Left lung (tissue), 10 donors: ENCODE measurements around the gene GOLIM4. TPM values are rescaled to one million over a fixed set of nuclear protein-coding genes. Genes with fewer than 3 reads are reported as not detected.

ENCODE experiments used
- ATAC-seq: fragments of 200-7000 bp; cut with Tn5 transposase; one replicate; pipeline ENCODE4 v1.9.1; 2020; ENCODE audit warnings: moderate library complexity
- DNase-seq, 4 donors: peaks; one replicate each; pipeline ENCODE4 v3.0.0-alpha.2; 2013 to 2020
- H3K27ac ChIP-seq, 2 donors: fragments of 200-600 bp; sonication (generic) in 1 of 2; one replicate each; pipeline versions ENCODE4 v1.5.0 to v1.8.0; 2020 to 2021
- H3K27me3 ChIP-seq, 2 donors: fragments of 200-600 bp; sonication (generic) in 1 of 2; one replicate each; pipeline versions ENCODE4 v1.5.0 to v1.8.0; 2020 to 2021
- H3K36me3 ChIP-seq, 2 donors: fragments of 200-600 bp; sonication (generic) in 1 of 2; one replicate each; pipeline versions ENCODE4 v1.5.0 to v1.8.0; 2020 to 2021
- H3K4me1 ChIP-seq, 2 donors: fragments of 200-600 bp; one replicate each; pipeline ENCODE4 v1.8.0; 2021
- H3K4me3 ChIP-seq, 2 donors: fragments of 200-600 bp; sonication (generic) in 1 of 2; one replicate each; pipeline versions ENCODE4 v1.5.0 to v1.8.0; 2020 to 2021; ENCODE audit warnings: mild to moderate bottlenecking in 1 of 2
- H3K9me3 ChIP-seq, 2 donors: fragments of 200-600 bp; sonication (generic) in 1 of 2; one replicate each; pipeline versions ENCODE4 v1.5.0 to v1.8.0; 2020 to 2021
- intact Hi-C, 2 donors: fragments of 100-400 bp; cut with DNase I; formaldehyde crosslinking; loops; one replicate each; pipeline versions ENCODE4 v1.11.2 to v1.14.2; 2022
- polyA plus RNA-seq, 6 donors: library from polyadenylated mRNA; unstranded; fragments of 120-200 nt; gene quantifications; one replicate each; pipeline ENCODE4 v1.2.1, GENCODE V29; 2013; ENCODE audit not compliant: insufficient read length in 6 of 6
- total RNA-seq, 2 donors: library from RNA; stranded (reverse); fragmentation: NEBNext Ultra II Directional; extraction: Animal tissue kit (Norgen Biotek cat#: 25700); gene quantifications; one replicate each; pipeline ENCODE4 v1.2.1, GENCODE V29; 2021
- TF ChIP-seq, protein P1 (sequence below), 2 donors: fragments of 200-600 bp; sonication (generic) in 1 of 2; IDR thresholded peaks; one replicate each; pipeline versions ENCODE4 v1.5.0 to v1.8.0; 2021; ENCODE audit warnings: antibody characterized with exemption in 2 of 2
- donor health status: DM: no; HTN: yes; CAD: no.
- donor health status: DM: no; HTN: no; CAD: no.

Gene GOLIM4
- total and polyA plus RNA-seq, 8 donors = 40.6 to 85.2 (median 73.2) TPM

GRCh38 chr3:168053115-168053514, 42.6 kb downstream of the GOLIM4 start:
- no peak for DNase-seq
- no peak for ATAC-seq
- Histone ChIP-seq H3K36me3 (no peaks in the 10 kb centered on the region), H3K27ac (no peak overlapping the region), H3K4me1 (peaks cover 7% of the 10 kb centered on the region in 2 donors), H3K4me3 (no peak overlapping the region), H3K27me3 (no peaks in the 10 kb centered on the region), H3K9me3 (no peaks in the 10 kb centered on the region)
- TF ChIP-seq, protein P1, sequence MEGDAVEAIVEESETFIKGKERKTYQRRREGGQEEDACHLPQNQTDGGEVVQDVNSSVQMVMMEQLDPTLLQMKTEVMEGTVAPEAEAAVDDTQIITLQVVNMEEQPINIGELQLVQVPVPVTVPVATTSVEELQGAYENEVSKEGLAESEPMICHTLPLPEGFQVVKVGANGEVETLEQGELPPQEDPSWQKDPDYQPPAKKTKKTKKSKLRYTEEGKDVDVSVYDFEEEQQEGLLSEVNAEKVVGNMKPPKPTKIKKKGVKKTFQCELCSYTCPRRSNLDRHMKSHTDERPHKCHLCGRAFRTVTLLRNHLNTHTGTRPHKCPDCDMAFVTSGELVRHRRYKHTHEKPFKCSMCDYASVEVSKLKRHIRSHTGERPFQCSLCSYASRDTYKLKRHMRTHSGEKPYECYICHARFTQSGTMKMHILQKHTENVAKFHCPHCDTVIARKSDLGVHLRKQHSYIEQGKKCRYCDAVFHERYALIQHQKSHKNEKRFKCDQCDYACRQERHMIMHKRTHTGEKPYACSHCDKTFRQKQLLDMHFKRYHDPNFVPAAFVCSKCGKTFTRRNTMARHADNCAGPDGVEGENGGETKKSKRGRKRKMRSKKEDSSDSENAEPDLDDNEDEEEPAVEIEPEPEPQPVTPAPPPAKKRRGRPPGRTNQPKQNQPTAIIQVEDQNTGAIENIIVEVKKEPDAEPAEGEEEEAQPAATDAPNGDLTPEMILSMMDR (IDR thresholded peaks at IDR 0.05) = no peak
- intact Hi-C loops = loop anchor here in 1 of 2 donors (10.0 kb wide), 1 partner anchor 102 kb away; no protein-coding TSS in a partner anchor

DNA sequence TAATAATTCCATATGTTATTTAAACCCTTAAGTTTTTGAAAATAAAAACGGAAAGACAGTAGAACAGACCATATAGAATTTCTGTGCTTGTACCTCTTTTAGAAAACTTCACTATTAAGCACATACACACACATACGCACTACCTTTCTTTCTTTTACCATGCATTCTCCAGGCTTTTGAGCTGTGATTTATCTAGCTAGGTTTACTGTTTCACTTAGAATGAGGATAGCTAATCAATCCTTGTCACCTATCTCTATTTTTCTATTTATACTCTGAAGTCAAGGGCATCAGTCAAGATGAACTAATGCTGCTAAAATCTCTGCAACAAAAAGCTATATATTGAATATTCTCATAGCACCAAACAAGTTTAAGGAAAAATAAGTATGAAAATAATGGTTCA, 43.2 kb downstream of the GOLIM4 start:
- Histone ChIP-seq H3K36me3 (no peaks in the 10 kb centered on the region), H3K27ac (no peak overlapping the region), H3K9me3 (no peaks in the 10 kb centered on the region), H3K27me3 (no peaks in the 10 kb centered on the region), H3K4me1 (peaks cover 7% of the 10 kb centered on the region in 2 donors), H3K4me3 (no peak overlapping the region)
- TF ChIP-seq, protein P1 (IDR thresholded peaks at IDR 0.05) = no peak
- DNase-seq (no peak), ATAC-seq (no peak)
- intact Hi-C loops = loop anchor here in 1 of 2 donors (10.0 kb wide), 1 partner anchor 102 kb away; no protein-coding TSS in a partner anchor

GRCh38 chr3:168051531-168052471, 43.9 kb downstream of the GOLIM4 start:
- no peaks in the 10 kb centered on the region for H3K9me3 ChIP-seq
- no peak for DNase-seq
- H3K4me1 ChIP-seq = peaks cover 7% of the 10 kb centered on the region in 2 donors
- TF ChIP-seq, protein P1 (IDR thresholded peaks at IDR 0.05) = no peak
- no peak overlapping the region for H3K27ac ChIP-seq
- intact Hi-C loops = loop anchor here in 1 of 2 donors (10.0 kb wide), 1 partner anchor 103 kb away; no protein-coding TSS in a partner anchor
- no peaks in the 10 kb centered on the region for H3K36me3 ChIP-seq
- no peaks in the 10 kb centered on the region for H3K27me3 ChIP-seq
- no peak overlapping the region for H3K4me3 ChIP-seq
- no peak for ATAC-seq

- no peaks in the 10 kb centered on the region for H3K36me3 ChIP-seq
- peaks cover 7% of the 10 kb centered on the region in 2 donors for H3K4me1 ChIP-seq
- H3K27me3 ChIP-seq = no peaks in the 10 kb centered on the region
- DNase-seq (no peak), ATAC-seq (no peak)
- intact Hi-C loops = loop anchor here in 1 of 2 donors (10.0 kb wide), 1 partner anchor 104 kb away; no protein-coding TSS in a partner anchor
- no peak overlapping the region for H3K27ac ChIP-seq
- no peak overlapping the region for H3K4me3 ChIP-seq
- TF ChIP-seq, protein P1 (IDR thresholded peaks at IDR 0.05) = no peak
- H3K9me3 ChIP-seq = no peaks in the 10 kb centered on the region
These were observed 44.7 kb downstream of the GOLIM4 start for GRCh38 chr3:168051070-168051469.

DNA sequence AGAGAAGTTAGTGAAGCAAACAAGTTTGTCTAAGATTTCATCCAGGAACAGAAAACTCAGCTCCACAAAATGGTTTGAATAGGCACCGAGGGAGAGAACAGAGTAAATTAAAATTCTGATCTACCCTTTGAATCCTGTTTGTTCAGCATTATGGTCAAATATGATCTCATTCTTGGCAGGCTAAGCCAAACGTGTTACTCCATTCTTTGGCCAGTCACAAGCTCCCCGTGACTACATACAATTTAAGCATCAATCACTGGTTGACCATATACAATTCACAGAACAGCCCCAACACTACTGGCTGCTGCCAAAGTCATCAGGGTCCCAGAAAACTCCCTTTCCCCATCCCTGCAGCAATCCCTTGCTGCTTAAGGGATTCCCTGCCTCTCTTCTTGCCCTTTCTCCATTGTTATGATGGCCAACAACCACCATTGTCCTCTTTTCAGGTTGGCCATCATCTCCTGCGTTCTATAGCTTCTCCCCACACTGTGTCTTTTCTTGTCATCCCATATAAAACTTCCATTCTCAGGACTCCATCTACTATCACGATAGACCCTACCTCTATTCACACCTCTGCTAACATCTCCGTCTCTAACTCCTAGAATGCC, 46.3 kb downstream of the GOLIM4 start:
- H3K27ac ChIP-seq = peak overlapping the region in 1 of 2 donors; percentile 46
- TF ChIP-seq, protein P1 (IDR thresholded peaks at IDR 0.05) = no peak
- peak; percentile 48 for ATAC-seq

More for the DNA sequence above, 46.3 kb downstream of the GOLIM4 start:
- intact Hi-C loops = loop anchor here in 1 of 2 donors (5.0 kb wide), 1 partner anchor 118 kb away; no protein-coding TSS in a partner anchor
- Histone ChIP-seq H3K36me3 (no peaks in the 10 kb centered on the region), H3K4me1 (peaks cover 7% of the 10 kb centered on the region in 2 donors), H3K4me3 (no peak overlapping the region), H3K9me3 (no peaks in the 10 kb centered on the region), H3K27me3 (no peaks in the 10 kb centered on the region)
- DNase-seq = peak in 1 of 4 donors; percentile 36
